Subcutaneous adipose tissue (tissue), 4 donors: Measurements from ENCODE around the gene PTPRK. TPM values are rescaled to one million over a fixed set of nuclear protein-coding genes. Genes with fewer than 3 reads are reported as not detected.

Experiments used
- CTCF ChIP-seq: fragments of 450-650 bp; IDR thresholded peaks from one replicate; pipeline ENCODE4 v1.5.1; 2016; ENCODE audit warnings: low read depth, mild to moderate bottlenecking, control low read depth, antibody characterized with exemption, moderate library complexity
- total RNA-seq, 4 donors: library from RNA; depleted of rRNA; stranded (reverse); fragments of >200 nt; gene quantifications; one replicate each; pipeline ENCODE4 v1.1.0, GENCODE V29; 2016

PTPRK gene
- total RNA-seq, 4 donors from 2014 or later = 21.6 to 31.0 (median 26.1) TPM

- no peak for TF ChIP-seq CTCF
Measured at GRCh38 chr6:128068119-128068479, 452.3 kb downstream of the PTPRK start.

- TF ChIP-seq CTCF = no peak
Measured at GRCh38 chr6:128067446-128068118, 452.8 kb downstream of the PTPRK start.

GRCh38 chr6:128065072-128065471 is 455.3 kb downstream of the PTPRK start:
- no peak for TF ChIP-seq CTCF

- TF ChIP-seq CTCF = no peak
Measured at GRCh38 chr6:128064540-128064895, 455.9 kb downstream of the PTPRK start.

GRCh38 chr6:128063850-128064539 is 456.4 kb downstream of the PTPRK start:
- TF ChIP-seq CTCF = no peak

- no peak for TF ChIP-seq CTCF
Measured at GRCh38 chr6:128062882-128063603, 457.4 kb downstream of the PTPRK start.

GRCh38 chr6:128057946-128058345 is 462.5 kb downstream of the PTPRK start:
- no peak for TF ChIP-seq CTCF
